Measurements from ENCODE around the gene PLXNA3.

Gene PLXNA3

GRCh38 chrX:154458954-154459778, 1.1 kb downstream of the PLXNA3 start:
- no peak for DNase-seq (ENCODE audit: low spot score)

GRCh38 chrX:154459832-154460231, 1.8 kb downstream of the PLXNA3 start:
- DNase-seq (ENCODE audit: low spot score): no peak

GRCh38 chrX:154460326-154460725, 2.2 kb downstream of the PLXNA3 start:
- DNase-seq (ENCODE audit: low spot score): no peak

GRCh38 chrX:154462396-154462795, 4.3 kb downstream of the PLXNA3 start:
- peak; percentile 75 for DNase-seq (ENCODE audit: low spot score)

- no peak for DNase-seq (ENCODE audit: low spot score)
Measured at GRCh38 chrX:154463611-154464220, 5.6 kb downstream of the PLXNA3 start.

GRCh38 chrX:154464806-154465365, 6.8 kb downstream of the PLXNA3 start:
- DNase-seq (ENCODE audit: low spot score): no peak

- DNase-seq (ENCODE audit: low spot score): no peak
Measured at GRCh38 chrX:154465601-154466000, 7.5 kb downstream of the PLXNA3 start.

- no peak for DNase-seq (ENCODE audit: low spot score)
Measured at GRCh38 chrX:154466036-154466435, 8.0 kb downstream of the PLXNA3 start.

- DNase-seq (ENCODE audit: low spot score): no peak
Measured at GRCh38 chrX:154466907-154467306, 8.8 kb downstream of the PLXNA3 start.

GRCh38 chrX:154467556-154467955, 9.5 kb downstream of the PLXNA3 start:
- no peak for DNase-seq (ENCODE audit: low spot score)

- no peak for DNase-seq (ENCODE audit: low spot score)
Measured at GRCh38 chrX:154468217-154468616, 10.1 kb downstream of the PLXNA3 start.

GRCh38 chrX:154469114-154469513, 11.0 kb downstream of the PLXNA3 start:
- no peak for DNase-seq (ENCODE audit: low spot score)

GRCh38 chrX:154469880-154470279, 11.8 kb downstream of the PLXNA3 start:
- no peak for DNase-seq (ENCODE audit: low spot score)

- DNase-seq (ENCODE audit: low spot score): no peak
Measured at GRCh38 chrX:154470434-154470833, 12.4 kb downstream of the PLXNA3 start.

GRCh38 chrX:154470914-154471568, 13.0 kb downstream of the PLXNA3 start:
- no peak for DNase-seq (ENCODE audit: low spot score)

- no peak for DNase-seq (ENCODE audit: low spot score)
Measured at GRCh38 chrX:154471839-154472684, 14.0 kb downstream of the PLXNA3 start.

GRCh38 chrX:154472685-154473632, 14.9 kb downstream of the PLXNA3 start:
- no peak for DNase-seq (ENCODE audit: low spot score)

- DNase-seq (ENCODE audit: low spot score): no peak
Measured at GRCh38 chrX:154473683-154474082, 15.6 kb downstream of the PLXNA3 start.

GRCh38 chrX:154476821-154477220, 18.7 kb downstream of the PLXNA3 start:
- DNase-seq (ENCODE audit: low spot score): no peak

GRCh38 chrX:154477891-154478477, 19.9 kb downstream of the PLXNA3 start:
- DNase-seq (ENCODE audit: low spot score): no peak
